NOMO-1 treated with dmso at 0.1 percent for 144 hours (cell line): ENCODE results near the gene SIK3.

Source experiments
- DNase-seq: peaks from one replicate; lab custom pipeline; 2025; ENCODE audit not compliant: unreplicated experiment; lab: John Stamatoyannopoulos, UW

The SIK3 gene

GRCh38 chr11:117011541-117011898 is 86.7 kb downstream of the SIK3 start:
- DNase-seq, result no peak

GRCh38 chr11:117010808-117011540 is 87.3 kb downstream of the SIK3 start:
- no peak for DNase-seq

- DNase-seq, result no peak
These were observed 88.2 kb downstream of the SIK3 start for GRCh38 chr11:117009905-117010605.

- DNase-seq, result peak; percentile 62
These were observed 92.5 kb downstream of the SIK3 start for GRCh38 chr11:117005758-117006157.

GRCh38 chr11:117002639-117003299 is 95.5 kb downstream of the SIK3 start:
- no peak for DNase-seq

GRCh38 chr11:117000014-117000737 is 98.1 kb downstream of the SIK3 start:
- peak; percentile 73 for DNase-seq

- DNase-seq, result no peak
These were observed 101.2 kb downstream of the SIK3 start for GRCh38 chr11:116997071-116997470.

- DNase-seq, result no peak
These were observed 104.0 kb downstream of the SIK3 start for GRCh38 chr11:116994195-116994594.

- no peak for DNase-seq
These were observed 104.6 kb downstream of the SIK3 start for GRCh38 chr11:116993599-116993998.

GRCh38 chr11:116991491-116991890 is 106.7 kb downstream of the SIK3 start:
- DNase-seq, result no peak

GRCh38 chr11:116990811-116991210 is 107.4 kb downstream of the SIK3 start:
- DNase-seq, result no peak

GRCh38 chr11:116990061-116990473 is 108.2 kb downstream of the SIK3 start:
- no peak for DNase-seq

- DNase-seq, result no peak
These were observed 109.0 kb downstream of the SIK3 start for GRCh38 chr11:116989184-116989583.

- DNase-seq, result peak; percentile 80
These were observed 111.6 kb downstream of the SIK3 start for GRCh38 chr11:116986521-116987105.

GRCh38 chr11:116984589-116984988 is 113.6 kb downstream of the SIK3 start:
- DNase-seq, result peak; percentile 42

- no peak for DNase-seq
These were observed 114.0 kb downstream of the SIK3 start for GRCh38 chr11:116984186-116984585.

GRCh38 chr11:116981266-116981885 is 116.9 kb downstream of the SIK3 start:
- peak; percentile 55 for DNase-seq

GRCh38 chr11:116980136-116980793 is 118.0 kb downstream of the SIK3 start:
- no peak for DNase-seq

- DNase-seq, result no peak
These were observed 121.2 kb downstream of the SIK3 start for GRCh38 chr11:116976941-116977570.

GRCh38 chr11:116975661-116976060 is 122.6 kb downstream of the SIK3 start:
- no peak for DNase-seq
